GM21360 (cell line): ENCODE results near the gene IGFBP5.

Experiments used
- ATAC-seq: cut with Tn5 transposase; IDR thresholded peaks from one replicate; pipeline ENCODE4 v1.9.1; 2021; ENCODE audit warnings: mild to moderate bottlenecking, moderate library complexity; ENCODE audit not compliant: unreplicated experiment

Gene IGFBP5

DNA sequence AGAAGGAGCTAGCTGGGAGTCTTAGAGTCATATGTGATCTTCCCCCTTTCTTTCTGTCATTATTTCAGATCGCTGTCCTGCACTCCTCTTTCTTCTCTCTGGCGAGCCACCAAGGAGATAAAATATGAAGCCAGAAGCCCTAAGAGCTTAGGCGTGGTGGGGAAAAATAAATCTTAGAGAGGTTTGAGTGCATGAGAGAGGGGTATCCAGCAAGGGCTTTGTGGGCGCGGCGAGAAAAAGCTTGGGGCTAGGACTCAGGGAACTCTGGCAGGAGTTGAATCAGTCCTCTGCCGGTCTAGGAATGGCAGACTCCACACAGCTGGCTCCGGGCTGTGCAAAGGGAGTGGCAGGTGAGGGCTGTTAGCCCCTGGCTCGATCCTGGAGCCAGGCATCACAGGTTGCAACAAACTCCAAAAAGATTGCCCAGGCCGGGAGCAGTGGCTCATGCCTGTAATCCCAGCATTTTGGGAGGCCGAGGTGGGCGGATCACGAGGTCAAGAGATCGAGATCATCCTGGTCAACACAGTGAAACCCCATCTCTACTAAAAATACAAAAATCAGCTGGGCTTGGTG lies 20.1 kb upstream of the IGFBP5 start:
- ATAC-seq, result no peak

DNA sequence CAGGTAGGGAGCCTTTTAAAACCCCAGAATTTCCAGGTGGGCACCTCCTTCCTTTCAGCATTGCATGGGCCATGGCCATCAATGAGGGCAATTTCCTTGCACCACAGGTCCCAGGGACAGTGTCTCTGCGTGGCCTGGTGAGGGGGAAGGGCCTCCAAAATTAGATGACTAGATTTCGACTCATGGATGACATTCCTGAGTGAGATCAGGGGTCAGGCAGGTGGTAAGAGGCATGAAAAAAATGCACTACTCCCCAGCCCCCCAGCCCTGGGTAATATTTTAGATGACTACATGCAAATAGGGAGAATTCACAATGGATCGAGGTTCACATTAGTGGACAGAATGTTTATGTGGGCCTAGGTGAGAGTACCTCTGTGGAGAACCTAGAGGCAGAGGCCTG lies 19.0 kb upstream of the IGFBP5 start:
- no peak for ATAC-seq

DNA sequence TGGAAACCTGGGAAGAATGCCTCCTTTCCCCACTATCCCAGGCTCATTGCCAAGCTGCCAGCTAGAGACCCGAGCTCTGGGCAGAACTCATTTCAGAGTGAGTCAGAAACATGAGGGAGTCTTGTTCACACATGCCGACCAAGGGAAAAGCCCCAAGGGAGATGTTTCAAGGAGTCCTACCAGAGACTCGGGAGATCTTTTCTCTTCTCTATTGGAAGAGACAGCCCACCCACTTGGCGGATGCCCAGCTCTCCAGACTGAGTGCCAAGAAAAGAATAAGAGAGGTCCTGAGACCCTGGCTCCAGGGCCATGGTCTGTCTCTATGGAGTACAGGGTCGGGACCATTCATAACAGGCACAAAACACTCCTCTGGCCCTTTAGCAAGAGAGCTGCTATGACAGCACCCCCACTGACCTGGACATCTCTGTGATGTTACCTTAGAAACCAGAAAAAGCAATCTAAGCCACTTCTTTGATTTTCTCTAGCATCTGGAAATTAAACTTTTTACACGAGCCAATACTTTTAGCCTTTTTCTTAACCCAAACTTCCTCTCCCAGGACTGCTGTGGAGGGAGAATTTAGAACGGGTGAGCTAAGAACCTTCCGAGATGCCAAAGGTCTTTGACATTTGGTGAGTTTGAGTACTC lies 18.5 kb upstream of the IGFBP5 start:
- no peak for ATAC-seq

GRCh38 chr2:216711348-216711747 lies 16.0 kb upstream of the IGFBP5 start:
- no peak for ATAC-seq

GRCh38 chr2:216710551-216711301 lies 15.4 kb upstream of the IGFBP5 start:
- ATAC-seq, result no peak

GRCh38 chr2:216702756-216703155 lies 7.4 kb upstream of the IGFBP5 start:
- ATAC-seq, result no peak

- no peak for ATAC-seq
Observed at GRCh38 chr2:216701544-216701943, 6.2 kb upstream of the IGFBP5 start.

- ATAC-seq, result no peak
Observed at GRCh38 chr2:216700781-216701180, 5.4 kb upstream of the IGFBP5 start.

DNA sequence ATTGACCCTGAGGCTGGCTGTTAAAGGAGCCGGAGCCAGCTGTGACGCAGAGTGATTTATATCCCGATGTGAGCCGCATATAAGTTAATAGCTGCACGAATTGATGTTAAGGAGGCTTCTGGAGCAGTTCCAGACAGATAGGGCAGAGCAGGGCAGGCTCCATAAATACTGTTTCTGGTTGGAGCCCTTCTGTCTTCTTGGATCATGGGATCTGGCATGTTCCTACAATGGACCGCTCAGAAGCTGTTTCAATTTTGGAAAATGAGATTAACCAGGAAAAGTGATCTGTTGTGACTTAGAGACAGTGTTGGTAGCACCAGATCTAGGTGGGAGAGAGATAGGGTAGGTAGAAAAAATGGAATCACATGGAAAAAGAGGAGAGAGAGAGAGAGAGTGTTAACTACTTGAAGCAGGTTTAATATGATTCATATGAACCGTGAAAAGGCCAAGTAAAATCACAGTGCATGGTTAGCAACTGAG lies 4.8 kb upstream of the IGFBP5 start:
- ATAC-seq, result no peak

- peak; percentile 54 for ATAC-seq
Observed at GRCh38 chr2:216698895-216699294, 3.5 kb upstream of the IGFBP5 start.

DNA sequence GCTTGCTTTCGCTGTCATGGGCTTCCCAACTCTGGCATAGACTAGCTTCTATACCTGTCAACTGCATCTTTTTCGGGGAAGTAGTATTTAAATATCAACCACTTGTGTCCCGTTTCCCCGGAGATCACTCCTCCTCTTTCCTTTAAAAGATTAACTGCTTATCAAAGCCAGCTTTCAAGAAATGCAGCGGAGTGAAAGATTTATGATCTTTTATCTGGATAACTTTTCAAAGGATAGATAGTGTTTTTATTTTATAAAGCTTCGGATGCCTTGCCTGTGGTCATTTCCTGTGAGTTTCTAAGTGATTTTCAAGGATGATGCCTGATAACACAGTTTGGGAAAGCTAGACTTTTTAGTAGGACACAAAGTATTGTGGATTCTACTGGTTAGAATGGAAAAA lies 2.9 kb upstream of the IGFBP5 start:
- ATAC-seq, result no peak

GRCh38 chr2:216696751-216697560 lies 1.6 kb upstream of the IGFBP5 start:
- no peak for ATAC-seq

- ATAC-seq, result no peak
Observed at GRCh38 chr2:216696321-216696720, 972 bp upstream of the IGFBP5 start.

- ATAC-seq, result no peak
Observed at GRCh38 chr2:216694826-216695217, 527 bp downstream of the IGFBP5 start.

DNA sequence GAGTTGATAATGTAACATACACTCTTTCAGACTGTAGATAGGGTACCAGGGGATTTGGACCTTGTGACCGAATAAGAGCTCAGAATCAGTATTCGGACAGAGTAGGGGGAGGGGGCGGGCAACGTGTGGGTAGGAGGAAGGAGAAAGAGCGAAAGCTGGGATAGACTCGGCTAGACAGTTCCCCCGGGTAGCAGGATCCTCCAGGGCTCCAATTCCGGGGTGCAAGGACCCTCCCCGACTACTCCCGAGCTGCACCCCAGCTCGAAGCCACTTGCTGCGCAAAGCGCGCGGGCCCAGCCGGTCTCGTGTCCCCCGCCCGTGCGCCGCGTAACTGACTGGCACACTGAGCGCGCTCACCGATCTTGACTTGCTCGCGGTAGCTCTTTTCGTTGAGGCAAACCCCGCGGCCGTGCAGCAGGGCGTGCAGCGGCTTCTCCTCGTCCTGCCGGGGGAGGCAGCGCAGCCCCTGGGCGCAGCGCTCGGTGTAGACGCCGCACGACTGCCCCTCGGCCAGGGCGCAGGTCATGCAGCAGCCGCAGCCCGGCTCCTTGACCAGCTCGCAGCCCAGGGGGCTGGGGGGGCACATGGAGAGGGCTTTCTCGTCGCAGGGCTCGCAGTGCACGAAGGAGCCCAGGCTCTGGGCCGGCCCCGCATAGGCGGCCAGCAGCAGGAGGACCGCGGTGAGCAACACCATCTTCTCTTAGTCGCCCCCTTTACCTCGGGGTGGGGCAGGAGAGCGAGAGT lies 1.1 kb downstream of the IGFBP5 start:
- ATAC-seq, result no peak

- ATAC-seq, result no peak
Observed at GRCh38 chr2:216693414-216694080, 1.8 kb downstream of the IGFBP5 start.

DNA sequence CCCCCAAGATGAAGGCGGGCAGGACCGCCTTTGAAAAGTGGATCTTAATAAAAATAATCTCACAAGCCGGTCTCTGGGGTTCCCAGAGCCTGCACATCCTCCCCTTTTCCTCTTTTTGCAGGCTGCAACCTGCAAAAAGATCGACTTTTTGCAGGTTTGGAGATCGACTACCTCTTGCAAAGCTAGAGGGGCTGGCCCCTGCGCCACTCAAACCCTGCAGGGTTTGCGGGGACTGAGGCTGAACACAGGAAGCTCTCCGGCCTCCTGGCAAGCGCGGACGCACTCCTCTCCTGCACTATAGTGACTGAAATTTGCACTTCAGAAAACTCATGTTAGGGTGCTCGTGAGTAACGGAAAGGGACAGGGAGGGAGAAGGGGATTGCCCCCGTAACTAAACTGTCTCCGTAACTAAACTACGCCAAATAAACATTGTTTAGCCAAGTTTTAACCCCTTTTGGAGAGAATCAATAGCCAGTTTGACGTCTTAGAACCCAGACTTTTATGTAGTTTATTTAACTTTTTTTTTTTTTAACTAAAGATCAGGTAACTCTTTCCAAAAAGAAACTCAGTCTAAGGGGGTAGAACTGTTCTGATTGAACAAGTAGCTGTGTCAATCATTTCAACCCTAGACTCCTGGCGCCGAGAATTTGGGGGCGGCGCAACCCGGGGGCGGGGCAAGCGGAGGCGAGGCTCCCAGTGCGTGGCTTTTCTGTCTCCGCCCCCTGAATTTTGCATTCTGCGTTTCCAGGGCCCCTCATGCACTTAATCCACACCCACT lies 2.5 kb downstream of the IGFBP5 start:
- ATAC-seq, result no peak

- ATAC-seq, result no peak
Observed at GRCh38 chr2:216690853-216691741, 4.3 kb downstream of the IGFBP5 start.
